Caki2 (cell line): ENCODE results near the gene PPM1D. TPM values are rescaled to one million over a fixed set of nuclear protein-coding genes. Genes with fewer than 3 reads are reported as not detected.
A peak's percentile ranks its signal among the peaks of the same experiment; 100 is the strongest.
"Not testable (repeated sequence)": the region's sequence is repeated elsewhere in the genome, so short reads cannot be mapped to it uniquely, and the experiment has no call there.

Source experiments
- DNase-seq: peaks from one replicate; pipeline ENCODE4 v3.0.0-alpha.2; 2015; ENCODE audit warnings: low read depth
- in situ Hi-C: cut with HindIII; loops from 2 replicates; pipeline ENCODE4 v1.10.0; 2016; ENCODE audit warnings: low sequenced_read_pairs, low pct_unique_long_range_greater_than_20kb, mixed read lengths
- total RNA-seq: library from RNA; depleted of rRNA; stranded (reverse); fragments of >200 nt; shearing (Covaris generic); gene quantifications from 2 replicates; pipeline ENCODE4 v1.2.3, GENCODE V29; 2014; ENCODE audit warnings: low replicate concordance

The PPM1D gene
- total RNA-seq, 1 experiment from 2014 or later = 18.2 TPM

- no peak for DNase-seq
- in situ Hi-C loops = no loop called here
Measured at GRCh38 chr17:60586288-60586974, 13.6 kb upstream of the PPM1D start.

- no peak for DNase-seq
- in situ Hi-C loops = no loop called here
Measured at GRCh38 chr17:60590070-60590469, 9.9 kb upstream of the PPM1D start.

GRCh38 chr17:60592750-60593149, 7.2 kb upstream of the PPM1D start:
- in situ Hi-C loops = no loop called here
- DNase-seq = no peak

GRCh38 chr17:60593441-60594036, 6.5 kb upstream of the PPM1D start:
- in situ Hi-C loops, DNase-seq: not testable (repeated sequence)

GRCh38 chr17:60594170-60594569, 5.8 kb upstream of the PPM1D start:
- DNase-seq, in situ Hi-C loops: not testable (repeated sequence)

- no peak for DNase-seq
- in situ Hi-C loops = no loop called here
Measured at GRCh38 chr17:60594734-60595133, 5.3 kb upstream of the PPM1D start.

- in situ Hi-C loops = no loop called here
- DNase-seq = no peak
Measured at GRCh38 chr17:60597297-60597696, 2.7 kb upstream of the PPM1D start.

GRCh38 chr17:60598001-60598736, 1.8 kb upstream of the PPM1D start:
- in situ Hi-C loops = no loop called here
- DNase-seq = no peak

- DNase-seq = no peak
- in situ Hi-C loops = no loop called here
Measured at GRCh38 chr17:60599220-60599619, 773 bp upstream of the PPM1D start.

- peak; percentile 76 for DNase-seq
- in situ Hi-C loops = no loop called here
Measured at GRCh38 chr17:60600490-60601446, 775 bp downstream of the PPM1D start.

GRCh38 chr17:60601447-60602384, 1.7 kb downstream of the PPM1D start:
- in situ Hi-C loops = no loop called here
- DNase-seq = peak; percentile 75

- in situ Hi-C loops = no loop called here
- DNase-seq = no peak
Measured at GRCh38 chr17:60602385-60602742, 2.4 kb downstream of the PPM1D start.

- in situ Hi-C loops = no loop called here
Measured at GRCh38 chr17:60602871-60603270, 2.9 kb downstream of the PPM1D start.

GRCh38 chr17:60603477-60603876, 3.5 kb downstream of the PPM1D start:
- in situ Hi-C loops, DNase-seq: not testable (repeated sequence)

More at GRCh38 chr17:60602871-60603270, 2.9 kb downstream of the PPM1D start:
- DNase-seq = no peak

- in situ Hi-C loops = no loop called here
Measured at GRCh38 chr17:60604686-60605334, 4.8 kb downstream of the PPM1D start.

GRCh38 chr17:60606036-60606435, 6.0 kb downstream of the PPM1D start:
- in situ Hi-C loops = no loop called here
- no peak for DNase-seq

More at GRCh38 chr17:60604686-60605334, 4.8 kb downstream of the PPM1D start:
- peak; percentile 82 for DNase-seq

- DNase-seq = no peak
- in situ Hi-C loops = no loop called here
Measured at GRCh38 chr17:60610473-60610872, 10.5 kb downstream of the PPM1D start.
